Ovary (tissue), 3 donors: ENCODE data around the gene MDFI.

Experiments used
- CTCF ChIP-seq, 3 donors: fragments of 450-650 bp in 2 of 3; fragments of 200-600 bp in 1 of 3; IDR thresholded peaks; one replicate each; pipeline versions ENCODE4 v1.5.1 to v1.8.0; 2016 to 2022; ENCODE audit warnings: antibody characterized with exemption in 3 of 3, mild to moderate bottlenecking in 1 of 3
- POLR2A ChIP-seq: fragments of 450-650 bp; IDR thresholded peaks from one replicate; pipeline ENCODE4 v1.6.1; 2017; ENCODE audit warnings: antibody characterized with exemption, mild to moderate bottlenecking, moderate library complexity
- donor health status: DM: no; HTN: no; CAD: no.

- TF ChIP-seq CTCF (IDR thresholded peaks at IDR 0.05) (no peak), POLR2A (no peak)
These were observed 54.5 kb downstream of the MDFI start for GRCh38 chr6:41692730-41693129.
